Esophagus muscularis mucosa (tissue), 4 donors: ENCODE measurements around the gene UBTD1. TPM values are rescaled to one million over a fixed set of nuclear protein-coding genes. Genes with fewer than 3 reads are reported as not detected.
A peak's percentile ranks its signal among the peaks of the same experiment; 100 is the strongest.

Experiments
- DNase-seq: peaks from one replicate; pipeline ENCODE4 v3.0.0-alpha.2; 2017; ENCODE audit errors: extremely low spot score
- H3K27ac ChIP-seq, 4 donors: fragments of 200-600 bp; sonication (generic); replicated peaks in 1 of 4; 1 replicate in 3 of 4; 2 replicates in 1 of 4; pipeline ENCODE4 v1.5.1; 2016 to 2019; ENCODE audit warnings: mild to moderate bottlenecking in 1 of 4
- H3K27me3 ChIP-seq, 4 donors: fragments of 200-600 bp; sonication (generic); one replicate each; pipeline versions ENCODE4 v1.5.1 to v1.6.0; 2016 to 2019
- H3K36me3 ChIP-seq, 4 donors: fragments of 200-600 bp; sonication (generic); one replicate each; pipeline ENCODE4 v1.5.1; 2016 to 2019
- H3K4me1 ChIP-seq, 4 donors: fragments of 200-600 bp; sonication (generic); one replicate each; pipeline ENCODE4 v1.5.1; 2016 to 2019
- H3K4me3 ChIP-seq, 4 donors: fragments of 200-600 bp; sonication (generic); 1 replicate in 2 of 4; 2 replicates in 2 of 4; pipeline ENCODE4 v1.5.1; 2016 to 2019; ENCODE audit warnings: mild to moderate bottlenecking in 4 of 4, moderate library complexity in 1 of 4
- H3K9me3 ChIP-seq, 4 donors: fragments of 200-600 bp; sonication (generic); 1 replicate in 3 of 4; 2 replicates in 1 of 4; pipeline ENCODE4 v1.5.1; 2016 to 2019
- CTCF ChIP-seq, 3 experiments: fragments of 200-600 bp in 2 of 3; fragments of 450-650 bp in 1 of 3; sonication (generic) in 2 of 3; IDR thresholded peaks; one replicate each; pipeline ENCODE4 v1.5.1; 2017 to 2019; ENCODE audit warnings: antibody characterized with exemption in 3 of 3, mild to moderate bottlenecking in 2 of 3, moderate library complexity in 1 of 3
- EP300 ChIP-seq: sonication (generic); formaldehyde crosslinking; IDR thresholded peaks from one replicate; pipeline ENCODE4 v1.6.1; 2017; ENCODE audit warnings: antibody characterized with exemption
- POLR2A ChIP-seq: fragments of 450-650 bp; IDR thresholded peaks from one replicate; pipeline ENCODE4 v1.6.1; 2017; ENCODE audit warnings: antibody characterized with exemption, moderate library complexity, mild to moderate bottlenecking, low read depth
- POLR2AphosphoS5 ChIP-seq, 2 donors: sonication (generic); formaldehyde crosslinking; IDR thresholded peaks; one replicate each; pipeline ENCODE4 v1.6.1; 2017; ENCODE audit warnings: antibody characterized with exemption in 2 of 2
- WGBS: methylation state at CpG from one replicate; pipeline ENCODE4 v1.1.5; 2018; 5-methylcytosine and 5-hydroxymethylcytosine counted together
- intact Hi-C: fragments of 100-400 bp; cut with DNase I; formaldehyde crosslinking; loops from one replicate; pipeline ENCODE4 v1.15.1; 2023
- total RNA-seq, 4 donors: library from RNA; depleted of rRNA; stranded (reverse); fragments of >200 nt; gene quantifications; one replicate each; pipeline versions ENCODE4 v1.1.0 to v1.2.1, GENCODE V29; 2016

The UBTD1 gene
- total RNA-seq, 4 donors from 2014 or later, result 4.2 to 18.4 (median 14.1) TPM

- intact Hi-C loops, result loop anchor here (1.0 to 5.0 kb wide), 3 partner anchors 34 to 149 kb away; partner anchors contain the start of genes MMS19 and UBTD1
These were observed 35.2 kb upstream of the UBTD1 start for GRCh38 chr10:97463363-97464132.

GRCh38 chr10:97464226-97464625, 34.5 kb upstream of the UBTD1 start:
- no peaks in the 10 kb centered on the region for H3K9me3 ChIP-seq
- 89% methylated on average over 1 of the region's 1 CpG for WGBS
- H3K4me1 ChIP-seq, result peaks cover 0 to 7% (median 6%) of the 10 kb centered on the region in 4 donors
- H3K36me3 ChIP-seq, result peaks cover 85 to 100% (median 94%) of the 10 kb centered on the region in 4 donors
- H3K27me3 ChIP-seq, result no peaks in the 10 kb centered on the region
- H3K4me3 ChIP-seq, result no peak overlapping the region
- intact Hi-C loops, result loop anchor here (5.0 kb wide), 2 partner anchors 33 to 148 kb away; partner anchors contain the start of genes MMS19 and UBTD1
- H3K27ac ChIP-seq, result peak overlapping the region; percentile 21 to 45 (median 36)
- DNase-seq, result no peak
- TF ChIP-seq POLR2AphosphoS5 (IDR thresholded peaks at IDR 0.05), result no peak
- no peak for TF ChIP-seq CTCF (IDR thresholded peaks at IDR 0.05)
- TF ChIP-seq EP300, result no peak
- TF ChIP-seq POLR2A, result no peak

More at GRCh38 chr10:97463363-97464132, 35.2 kb upstream of the UBTD1 start:
- H3K4me3 ChIP-seq, result no peak overlapping the region
- WGBS, result 68% methylated on average over 4 of the region's 4 CpGs
- peaks cover 83 to 100% (median 94%) of the 10 kb centered on the region in 4 donors for H3K36me3 ChIP-seq
- H3K4me1 ChIP-seq, result peaks cover 0 to 7% (median 6%) of the 10 kb centered on the region in 4 donors
- no peaks in the 10 kb centered on the region for H3K27me3 ChIP-seq
- no peak for DNase-seq
- peak overlapping the region; percentile 21 to 45 (median 36) for H3K27ac ChIP-seq
- H3K9me3 ChIP-seq, result no peaks in the 10 kb centered on the region
- no peak for TF ChIP-seq EP300
- no peak for TF ChIP-seq POLR2A
- peak in 1 of 2 donors; percentile 40 for TF ChIP-seq POLR2AphosphoS5 (IDR thresholded peaks at IDR 0.05)
- TF ChIP-seq CTCF (IDR thresholded peaks at IDR 0.05), result peak; percentile 73 to 86 (median 84)

GRCh38 chr10:97465982-97466381, 32.7 kb upstream of the UBTD1 start:
- no peaks in the 10 kb centered on the region for H3K9me3 ChIP-seq
- peaks cover 0 to 7% (median 5%) of the 10 kb centered on the region in 4 donors for H3K4me1 ChIP-seq
- peak overlapping the region in 1 of 4 donors; percentile 14 for H3K27ac ChIP-seq
- TF ChIP-seq POLR2A (no peak), POLR2AphosphoS5 (IDR thresholded peaks at IDR 0.05) (no peak), CTCF (IDR thresholded peaks at IDR 0.05) (no peak), EP300 (no peak)
- intact Hi-C loops, result no loop called here
- H3K36me3 ChIP-seq, result peaks cover 84 to 100% (median 93%) of the 10 kb centered on the region in 4 donors
- WGBS, result 100% methylated on average over 3 of the region's 7 CpGs
- H3K4me3 ChIP-seq, result no peak overlapping the region
- DNase-seq, result no peak
- H3K27me3 ChIP-seq, result no peaks in the 10 kb centered on the region

GRCh38 chr10:97466755-97467154, 32.0 kb upstream of the UBTD1 start:
- Histone ChIP-seq H3K36me3 (peaks cover 77 to 100% (median 89%) of the 10 kb centered on the region in 4 donors), H3K27ac (peak overlapping the region in 1 of 4 donors; percentile 14), H3K4me3 (no peak overlapping the region), H3K27me3 (no peaks in the 10 kb centered on the region), H3K9me3 (no peaks in the 10 kb centered on the region), H3K4me1 (peaks cover 0 to 7% (median 2%) of the 10 kb centered on the region in 4 donors)
- TF ChIP-seq POLR2AphosphoS5 (IDR thresholded peaks at IDR 0.05) (no peak), CTCF (IDR thresholded peaks at IDR 0.05) (no peak), POLR2A (no peak), EP300 (no peak)
- intact Hi-C loops, result no loop called here
- WGBS, result 100% methylated on average over 4 of the region's 4 CpGs
- no peak for DNase-seq
